ENCODE results near the gene SLC25A4.

DNA sequence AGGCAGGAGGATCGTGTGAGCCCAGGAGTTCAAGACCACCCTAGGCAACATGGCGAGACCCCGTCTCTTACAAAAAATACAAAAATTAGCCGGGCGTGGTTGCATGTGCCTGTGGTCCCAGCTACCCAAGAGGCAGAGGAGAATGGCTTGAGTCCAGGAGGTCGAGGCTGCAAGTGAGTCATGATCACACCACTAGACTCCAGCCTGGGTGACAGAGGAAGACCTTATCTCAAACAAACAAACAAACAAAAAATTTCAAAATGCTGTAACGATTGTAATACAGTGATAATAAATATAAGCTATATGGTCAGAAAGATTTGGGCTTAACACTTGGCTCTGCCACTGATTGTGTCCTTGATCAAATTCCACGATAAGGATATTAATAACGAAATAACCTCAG lies 24.2 kb downstream of the SLC25A4 start:
- no peak for TF ChIP-seq ZNF274 (IDR thresholded peaks at IDR 0.05; ENCODE audit: low read depth, low read length)
- TF ChIP-seq YY1 (IDR thresholded peaks at IDR 0.05; ENCODE audit: insufficient read depth, insufficient read length): no peak
